ENCODE results near the gene OR10H5.

- TF ChIP-seq, protein P1, sequence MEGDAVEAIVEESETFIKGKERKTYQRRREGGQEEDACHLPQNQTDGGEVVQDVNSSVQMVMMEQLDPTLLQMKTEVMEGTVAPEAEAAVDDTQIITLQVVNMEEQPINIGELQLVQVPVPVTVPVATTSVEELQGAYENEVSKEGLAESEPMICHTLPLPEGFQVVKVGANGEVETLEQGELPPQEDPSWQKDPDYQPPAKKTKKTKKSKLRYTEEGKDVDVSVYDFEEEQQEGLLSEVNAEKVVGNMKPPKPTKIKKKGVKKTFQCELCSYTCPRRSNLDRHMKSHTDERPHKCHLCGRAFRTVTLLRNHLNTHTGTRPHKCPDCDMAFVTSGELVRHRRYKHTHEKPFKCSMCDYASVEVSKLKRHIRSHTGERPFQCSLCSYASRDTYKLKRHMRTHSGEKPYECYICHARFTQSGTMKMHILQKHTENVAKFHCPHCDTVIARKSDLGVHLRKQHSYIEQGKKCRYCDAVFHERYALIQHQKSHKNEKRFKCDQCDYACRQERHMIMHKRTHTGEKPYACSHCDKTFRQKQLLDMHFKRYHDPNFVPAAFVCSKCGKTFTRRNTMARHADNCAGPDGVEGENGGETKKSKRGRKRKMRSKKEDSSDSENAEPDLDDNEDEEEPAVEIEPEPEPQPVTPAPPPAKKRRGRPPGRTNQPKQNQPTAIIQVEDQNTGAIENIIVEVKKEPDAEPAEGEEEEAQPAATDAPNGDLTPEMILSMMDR (IDR thresholded peaks at IDR 0.05), result no peak
- no peak for TF ChIP-seq EZH2 (IDR thresholded peaks at IDR 0.05; ENCODE audit: borderline replicate concordance, insufficient read depth, low read depth, low read length, poor library complexity, severe bottlenecking)
Measured at GRCh38 chr19:15846923-15847322, 59.5 kb downstream of the OR10H5 start.
